Ishikawa (cell line): ENCODE measurements around the gene DCLRE1A.

Source experiments
- EP300 ChIP-seq: IDR thresholded peaks from 2 replicates; pipeline ENCODE4 v1.6.1; 2012; ENCODE audit warnings: borderline replicate concordance
- TAF1 ChIP-seq: IDR thresholded peaks from 2 replicates; pipeline ENCODE4 v1.6.1; 2012; ENCODE audit warnings: low read depth, mild to moderate bottlenecking
- TEAD4 ChIP-seq: IDR thresholded peaks from 2 replicates; pipeline ENCODE4 v1.6.1; 2012
- YY1 ChIP-seq: IDR thresholded peaks from 2 replicates; pipeline ENCODE4 v1.6.1; 2012; ENCODE audit warnings: low read depth
- TF ChIP-seq, protein P1 (sequence below): IDR thresholded peaks from 2 replicates; pipeline ENCODE4 v1.6.1; 2012

DNA sequence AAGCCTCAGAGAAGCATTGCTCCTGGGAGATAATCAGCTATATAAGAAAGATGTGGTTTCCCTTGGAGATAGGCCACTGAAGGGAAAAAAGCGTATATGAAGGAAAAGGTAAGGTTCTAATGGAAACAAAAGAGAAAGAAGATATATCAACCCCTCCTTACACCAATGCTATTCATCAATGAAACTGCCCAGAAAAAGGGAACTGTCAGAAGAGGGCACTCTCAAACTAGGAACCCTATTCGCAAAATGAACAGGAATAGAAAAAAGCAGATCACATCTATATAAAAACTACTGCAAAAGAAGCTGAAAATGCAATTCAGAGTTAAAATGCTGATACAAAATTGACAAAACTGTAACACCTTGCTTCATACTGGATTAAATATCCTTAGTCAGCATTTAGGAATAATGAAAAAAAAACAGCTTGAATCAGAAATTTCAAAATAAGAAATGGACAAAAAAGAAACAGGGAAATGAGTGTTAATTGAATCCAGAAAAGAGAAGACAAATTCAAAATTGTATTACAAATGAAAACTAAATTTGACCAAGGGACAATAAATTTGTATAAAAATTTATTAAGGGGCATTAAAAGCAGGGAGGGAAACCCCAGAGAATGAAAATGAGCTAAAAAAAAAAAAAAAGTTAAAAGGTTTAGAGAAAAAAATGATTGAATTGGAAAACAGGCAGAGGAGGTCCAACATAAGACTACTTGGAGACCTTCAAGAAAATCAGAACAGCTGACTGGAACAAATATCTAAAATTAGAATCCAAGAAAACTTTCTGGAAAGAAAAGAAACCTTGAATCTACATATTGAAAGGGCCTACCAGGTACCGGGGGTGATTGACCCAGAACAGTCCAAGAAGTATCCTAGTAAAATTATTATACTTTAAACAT lies 18.5 kb upstream of the DCLRE1A start:
- TF ChIP-seq, protein P1, sequence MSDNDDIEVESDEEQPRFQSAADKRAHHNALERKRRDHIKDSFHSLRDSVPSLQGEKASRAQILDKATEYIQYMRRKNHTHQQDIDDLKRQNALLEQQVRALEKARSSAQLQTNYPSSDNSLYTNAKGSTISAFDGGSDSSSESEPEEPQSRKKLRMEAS, result no peak
- TF ChIP-seq TAF1, result no peak
- no peak for TF ChIP-seq EP300
- TF ChIP-seq YY1, result no peak
- TF ChIP-seq TEAD4, result no peak
